Activated CD8-positive, alpha-beta memory T cell treated with anti-CD3 and anti-CD28 coated beads for 48 hours (primary cell): ENCODE measurements around the gene DCAF12L2.
"Not testable (repeated sequence)": the region's sequence is repeated elsewhere in the genome, so short reads cannot be mapped to it uniquely, and the experiment has no call there.

Experiments
- DNase-seq, 3 experiments: peaks; one replicate each; pipeline ENCODE4 v3.0.0-alpha.2; 2020; ENCODE audit warnings: low read depth in 2 of 3, low spot score in 2 of 3

The DCAF12L2 gene

GRCh38 chrX:126165721-126166461 lies at the start of gene DCAF12L2:
TSS of gene DCAF12L2 (minus strand) at chrX:126166289. CDS start at chrX:126165924, 365 bp downstream.
- no peak for DNase-seq

- DNase-seq: not testable (repeated sequence)
These were observed 24.8 kb upstream of the DCAF12L2 start for GRCh38 chrX:126190888-126191287.

GRCh38 chrX:126177133-126177840 lies 11.2 kb upstream of the DCAF12L2 start:
- DNase-seq: no peak

GRCh38 chrX:126170720-126171119 lies 4.6 kb upstream of the DCAF12L2 start:
- no peak for DNase-seq

GRCh38 chrX:126167560-126167959 lies 1.5 kb upstream of the DCAF12L2 start:
- no peak for DNase-seq

GRCh38 chrX:126165401-126165720 lies 728 bp downstream of the DCAF12L2 start:
- DNase-seq: no peak

GRCh38 chrX:126164689-126165400 lies 1.2 kb downstream of the DCAF12L2 start:
- no peak for DNase-seq

GRCh38 chrX:126164226-126164625 lies 1.9 kb downstream of the DCAF12L2 start:
- no peak for DNase-seq

GRCh38 chrX:126141014-126141413 lies 25.1 kb downstream of the DCAF12L2 start:
- DNase-seq: no peak

GRCh38 chrX:126137899-126138298 lies 28.2 kb downstream of the DCAF12L2 start:
- DNase-seq: no peak

- DNase-seq: no peak
These were observed 41.4 kb downstream of the DCAF12L2 start for GRCh38 chrX:126124721-126125120.
